ENCODE results near the gene ABI1. TPM values are rescaled to one million over a fixed set of nuclear protein-coding genes. Genes with fewer than 3 reads are reported as not detected.

The ABI1 gene
- total RNA-seq, 1 experiment from 2014 or later: 50.8 TPM

DNA sequence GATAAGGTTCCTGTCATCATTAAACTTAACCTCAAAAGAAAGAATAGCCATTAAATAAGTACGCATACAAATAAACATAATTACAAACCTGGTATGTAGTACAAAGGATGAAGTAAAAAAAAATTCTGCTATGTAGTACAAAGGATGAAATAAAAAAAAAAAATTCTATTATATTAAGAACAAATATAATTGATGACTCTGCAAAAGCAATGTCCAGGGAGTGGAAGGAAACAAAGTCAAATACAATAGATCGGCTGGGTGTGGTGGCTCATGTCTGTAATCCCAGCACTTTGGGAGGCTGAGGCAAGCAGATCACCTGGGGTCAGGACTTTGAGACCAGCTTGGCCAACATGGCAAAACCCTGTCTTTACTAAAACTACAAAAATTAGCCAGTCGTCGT is 56.9 kb downstream of the ABI1 start:
- H3K9me3 ChIP-seq (ENCODE audit: insufficient read depth, low read depth): no peaks in the 10 kb centered on the region
- DNase-seq: no peak
- H3K36me3 ChIP-seq (ENCODE audit: low read depth): no peaks in the 10 kb centered on the region
- intact Hi-C loops (cut with micrococcal nuclease; ENCODE audit: unreplicated experiment): no loop called here
- H3F3A ChIP-seq (ENCODE audit: insufficient read depth, low read depth): no peaks in the 10 kb centered on the region
- H3K27ac ChIP-seq: no peak overlapping the region
- no peak overlapping the region for H3K4me3 ChIP-seq
- 0 out of 2 replicates have a peak, but pooled peaks cover 9% of the 10 kb centered on the region for H3K79me2 ChIP-seq (ENCODE audit: low read depth)
- H4K20me1 ChIP-seq (ENCODE audit: insufficient read depth): no peaks in the 10 kb centered on the region; the same call in 1 of the 2 replicates
- POLR2A ChIA-PET (ENCODE audit: unreplicated experiment): no interaction called here
- CTCF ChIA-PET: no interaction called here
- TF ChIP-seq EZH2 (IDR thresholded peaks at IDR 0.05; ENCODE audit: low read depth): no peak
- TF ChIP-seq, protein P1, sequence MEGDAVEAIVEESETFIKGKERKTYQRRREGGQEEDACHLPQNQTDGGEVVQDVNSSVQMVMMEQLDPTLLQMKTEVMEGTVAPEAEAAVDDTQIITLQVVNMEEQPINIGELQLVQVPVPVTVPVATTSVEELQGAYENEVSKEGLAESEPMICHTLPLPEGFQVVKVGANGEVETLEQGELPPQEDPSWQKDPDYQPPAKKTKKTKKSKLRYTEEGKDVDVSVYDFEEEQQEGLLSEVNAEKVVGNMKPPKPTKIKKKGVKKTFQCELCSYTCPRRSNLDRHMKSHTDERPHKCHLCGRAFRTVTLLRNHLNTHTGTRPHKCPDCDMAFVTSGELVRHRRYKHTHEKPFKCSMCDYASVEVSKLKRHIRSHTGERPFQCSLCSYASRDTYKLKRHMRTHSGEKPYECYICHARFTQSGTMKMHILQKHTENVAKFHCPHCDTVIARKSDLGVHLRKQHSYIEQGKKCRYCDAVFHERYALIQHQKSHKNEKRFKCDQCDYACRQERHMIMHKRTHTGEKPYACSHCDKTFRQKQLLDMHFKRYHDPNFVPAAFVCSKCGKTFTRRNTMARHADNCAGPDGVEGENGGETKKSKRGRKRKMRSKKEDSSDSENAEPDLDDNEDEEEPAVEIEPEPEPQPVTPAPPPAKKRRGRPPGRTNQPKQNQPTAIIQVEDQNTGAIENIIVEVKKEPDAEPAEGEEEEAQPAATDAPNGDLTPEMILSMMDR (conservative IDR thresholded peaks at IDR 0.05): no peak
- H3K4me1 ChIP-seq (replicated peaks; ENCODE audit: insufficient read depth): no peaks in the 10 kb centered on the region
- no TSS peak for BruUV-seq (replicated peaks)
- no peak overlapping the region for H2AFZ ChIP-seq
- H3K27me3 ChIP-seq (ENCODE audit: insufficient read depth, low read depth): no peaks in the 10 kb centered on the region
- H3K4me2 ChIP-seq: no peak overlapping the region
- H3K9me2 ChIP-seq (ENCODE audit: insufficient read depth): no peaks in the 10 kb centered on the region

DNA sequence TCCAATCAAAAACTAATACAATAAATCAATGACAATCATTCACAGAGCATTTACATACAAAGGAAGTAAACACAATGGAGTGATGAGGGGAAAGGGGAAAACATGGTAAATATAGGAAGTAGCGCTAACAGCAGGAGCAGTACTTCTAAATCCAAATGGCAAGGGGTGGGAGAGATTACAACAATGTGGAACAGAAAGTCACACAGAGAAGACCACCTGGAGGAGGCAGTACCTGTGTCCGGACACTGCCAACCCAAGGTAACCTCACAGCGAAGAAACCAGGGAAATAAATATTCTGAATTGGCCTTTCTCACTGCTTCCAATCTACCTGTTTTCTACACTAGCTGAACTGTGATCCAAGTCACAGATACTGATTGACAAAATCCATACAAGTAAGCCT is 58.2 kb downstream of the ABI1 start:
- no peaks in the 10 kb centered on the region for H3F3A ChIP-seq (ENCODE audit: insufficient read depth, low read depth)
- no peaks in the 10 kb centered on the region for H3K9me3 ChIP-seq (ENCODE audit: insufficient read depth, low read depth)
- no peak overlapping the region for H3K27ac ChIP-seq
- CTCF ChIA-PET: no interaction called here
- H3K9me2 ChIP-seq (ENCODE audit: insufficient read depth): no peaks in the 10 kb centered on the region
- H2AFZ ChIP-seq: no peak overlapping the region
- H3K4me2 ChIP-seq: no peak overlapping the region
- no peak for DNase-seq
- intact Hi-C loops (cut with micrococcal nuclease; ENCODE audit: unreplicated experiment): no loop called here
- no peaks in the 10 kb centered on the region for H3K4me1 ChIP-seq (replicated peaks; ENCODE audit: insufficient read depth)
- POLR2A ChIA-PET (ENCODE audit: unreplicated experiment): no interaction called here
- no peak overlapping the region for H3K4me3 ChIP-seq
- BruUV-seq (replicated peaks): no TSS peak
- 0 out of 2 replicates have a peak, but pooled peaks cover 9% of the 10 kb centered on the region for H3K79me2 ChIP-seq (ENCODE audit: low read depth)
- no peak for TF ChIP-seq EZH2 (IDR thresholded peaks at IDR 0.05; ENCODE audit: low read depth)
- TF ChIP-seq, protein P1 (conservative IDR thresholded peaks at IDR 0.05): no peak
- no peaks in the 10 kb centered on the region; the same call in 1 of the 2 replicates for H4K20me1 ChIP-seq (ENCODE audit: insufficient read depth)
- no peaks in the 10 kb centered on the region for H3K36me3 ChIP-seq (ENCODE audit: low read depth)
- H3K27me3 ChIP-seq (ENCODE audit: insufficient read depth, low read depth): no peaks in the 10 kb centered on the region

DNA sequence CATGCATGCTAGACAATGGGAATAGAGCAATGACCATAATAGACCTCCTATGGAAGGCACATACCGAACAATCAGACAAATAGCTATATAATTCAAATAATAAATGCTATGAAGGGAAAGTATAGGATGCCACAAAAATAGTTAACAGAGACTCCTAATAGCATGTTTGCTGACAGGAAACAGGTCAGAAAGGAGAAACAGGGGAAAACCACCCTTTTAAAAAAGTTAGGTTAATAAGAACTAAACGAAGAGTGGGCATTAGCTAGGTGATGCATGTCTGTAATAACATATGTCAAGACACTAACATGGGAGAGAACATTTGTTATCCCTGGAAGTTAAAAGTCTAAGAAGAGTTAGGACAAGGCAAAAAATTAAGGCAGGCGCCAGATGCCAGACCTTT is 58.9 kb downstream of the ABI1 start:
- Histone ChIP-seq H3K36me3 (ENCODE audit: low read depth) (no peaks in the 10 kb centered on the region), H3K9me3 (ENCODE audit: insufficient read depth, low read depth) (no peaks in the 10 kb centered on the region), H3K4me3 (no peak overlapping the region), H3K9me2 (ENCODE audit: insufficient read depth) (no peaks in the 10 kb centered on the region), H3K27me3 (ENCODE audit: insufficient read depth, low read depth) (no peaks in the 10 kb centered on the region), H3F3A (ENCODE audit: insufficient read depth, low read depth) (no peaks in the 10 kb centered on the region), H3K27ac (no peak overlapping the region), H3K4me1 (replicated peaks; ENCODE audit: insufficient read depth) (no peaks in the 10 kb centered on the region), H3K79me2 (ENCODE audit: low read depth) (0 out of 2 replicates have a peak, but pooled peaks cover 9% of the 10 kb centered on the region), H3K4me2 (no peak overlapping the region), H2AFZ (no peak overlapping the region), H4K20me1 (ENCODE audit: insufficient read depth) (no peaks in the 10 kb centered on the region; the same call in 1 of the 2 replicates)
- no peak for TF ChIP-seq EZH2 (IDR thresholded peaks at IDR 0.05; ENCODE audit: low read depth)
- TF ChIP-seq, protein P1 (conservative IDR thresholded peaks at IDR 0.05): no peak
- POLR2A ChIA-PET (ENCODE audit: unreplicated experiment): no interaction called here
- no TSS peak for BruUV-seq (replicated peaks)
- DNase-seq: no peak
- CTCF ChIA-PET: no interaction called here
- intact Hi-C loops (cut with micrococcal nuclease; ENCODE audit: unreplicated experiment): no loop called here

Measured in PC-9 (cell line).